SJSA1 (cell line): ENCODE measurements around the gene SLCO2A1. TPM values are rescaled to one million over a fixed set of nuclear protein-coding genes. Genes with fewer than 3 reads are reported as not detected.
"Not testable (repeated sequence)": the region's sequence is repeated elsewhere in the genome, so short reads cannot be mapped to it uniquely, and the experiment has no call there.

Experiments
- DNase-seq, 2 experiments: peaks; one replicate each; pipeline ENCODE4 v3.0.0-alpha.2; 2015 to 2020; ENCODE audit warnings: low spot score in 2 of 2, low read depth in 1 of 2
- H3K27ac ChIP-seq: fragments of 250-450 bp; sonication (Bioruptor Pico); 2 replicates; pipeline ENCODE4 v1.5.1; 2020; ENCODE audit warnings: mild to moderate bottlenecking, moderate library complexity
- H3K27me3 ChIP-seq: fragments of 250-450 bp; sonication (Bioruptor Pico); replicated peaks from 2 replicates; pipeline ENCODE4 v1.5.1; 2020; ENCODE audit warnings: mild to moderate bottlenecking, moderate library complexity
- H3K36me3 ChIP-seq: fragments of 250-450 bp; sonication (Bioruptor Pico); 2 replicates; pipeline ENCODE4 v1.5.1; 2020; ENCODE audit warnings: mild to moderate bottlenecking
- H3K4me1 ChIP-seq: fragments of 250-450 bp; sonication (Bioruptor Pico); replicated peaks from 2 replicates; pipeline ENCODE4 v1.6.1; 2021; ENCODE audit warnings: mild to moderate bottlenecking
- H3K4me3 ChIP-seq: fragments of 250-450 bp; sonication (Bioruptor Pico); 2 replicates; pipeline ENCODE4 v1.5.1; 2020; ENCODE audit warnings: mild to moderate bottlenecking
- H3K9me3 ChIP-seq: fragments of 250-450 bp; sonication (Bioruptor Pico); replicated peaks from 2 replicates; pipeline ENCODE4 v1.5.1; 2020; ENCODE audit warnings: mild to moderate bottlenecking
- total RNA-seq: library from RNA; depleted of rRNA; stranded (reverse); fragments of >200 nt; shearing (Covaris generic); gene quantifications from 2 replicates; pipeline ENCODE4 v1.2.3, GENCODE V29; 2014; rRNA removed

SLCO2A1 gene
- 0.16 TPM in 1 of 2 replicates, not detected in the other for total RNA-seq

GRCh38 chr3:134029734-134030378 is at the start of gene SLCO2A1:
TSS of gene SLCO2A1 (minus strand) at chr3:134029925. CDS start at chr3:134029802, 123 bp downstream.
- Histone ChIP-seq H3K9me3 (no peaks in the 10 kb centered on the region), H3K36me3 (0 out of 2 replicates have a peak, but pooled peaks cover 2% of the 10 kb centered on the region), H3K27me3 (peaks cover 15% of the 10 kb centered on the region), H3K27ac (no peak within 1 kb of the TSS), H3K4me3 (peak within 1 kb of the TSS; percentile 48), H3K4me1 (peaks cover 7% of the 10 kb centered on the region)
- no peak for DNase-seq

GRCh38 chr3:134079111-134079547 is 49.4 kb upstream of the SLCO2A1 start:
- no peak overlapping the region for H3K27ac ChIP-seq

GRCh38 chr3:134078169-134078831 is 48.6 kb upstream of the SLCO2A1 start:
- Histone ChIP-seq H3K36me3 (no peaks in the 10 kb centered on the region), H3K4me1 (no peaks in the 10 kb centered on the region), H3K4me3 (no peak overlapping the region), H3K27ac (no peak overlapping the region), H3K9me3 (no peaks in the 10 kb centered on the region), H3K27me3 (no peaks in the 10 kb centered on the region)
- no peak for DNase-seq

More at GRCh38 chr3:134079111-134079547, 49.4 kb upstream of the SLCO2A1 start:
- Histone ChIP-seq H3K36me3 (no peaks in the 10 kb centered on the region), H3K4me3 (no peak overlapping the region), H3K9me3 (no peaks in the 10 kb centered on the region), H3K4me1 (no peaks in the 10 kb centered on the region), H3K27me3 (no peaks in the 10 kb centered on the region)
- DNase-seq = no peak

- Histone ChIP-seq H3K4me1 (no peaks in the 10 kb centered on the region), H3K27me3 (no peaks in the 10 kb centered on the region), H3K36me3 (no peaks in the 10 kb centered on the region), H3K4me3 (no peak overlapping the region), H3K27ac (no peak overlapping the region), H3K9me3 (no peaks in the 10 kb centered on the region)
- peak in 1 of 2 experiments; percentile 21 for DNase-seq
Observed at GRCh38 chr3:134077649-134078161, 48.0 kb upstream of the SLCO2A1 start.

DNA sequence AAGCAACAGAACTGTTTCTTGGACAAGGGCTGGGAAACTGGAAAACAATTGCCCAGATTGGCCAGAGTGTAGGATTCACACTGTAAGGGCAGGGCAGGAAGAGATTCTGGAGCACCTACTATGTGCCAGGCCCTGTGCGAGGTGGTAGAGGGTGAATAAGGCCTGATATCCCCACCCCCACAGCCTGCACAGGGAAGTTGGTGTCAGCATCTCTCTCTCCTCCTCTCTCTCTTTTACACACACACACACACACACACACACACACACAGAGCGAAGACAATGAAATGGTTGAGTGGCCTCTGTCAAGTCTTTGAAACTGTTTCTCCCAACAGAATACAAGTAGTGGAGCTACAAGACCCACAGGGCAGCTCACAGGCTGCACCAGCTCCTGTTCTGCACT is 47.1 kb upstream of the SLCO2A1 start:
- Histone ChIP-seq H3K27me3 (no peaks in the 10 kb centered on the region), H3K4me3 (no peak overlapping the region), H3K4me1 (no peaks in the 10 kb centered on the region), H3K27ac (no peak overlapping the region), H3K9me3 (no peaks in the 10 kb centered on the region), H3K36me3 (no peaks in the 10 kb centered on the region)
- DNase-seq = peak in 1 of 2 experiments; percentile 9

DNA sequence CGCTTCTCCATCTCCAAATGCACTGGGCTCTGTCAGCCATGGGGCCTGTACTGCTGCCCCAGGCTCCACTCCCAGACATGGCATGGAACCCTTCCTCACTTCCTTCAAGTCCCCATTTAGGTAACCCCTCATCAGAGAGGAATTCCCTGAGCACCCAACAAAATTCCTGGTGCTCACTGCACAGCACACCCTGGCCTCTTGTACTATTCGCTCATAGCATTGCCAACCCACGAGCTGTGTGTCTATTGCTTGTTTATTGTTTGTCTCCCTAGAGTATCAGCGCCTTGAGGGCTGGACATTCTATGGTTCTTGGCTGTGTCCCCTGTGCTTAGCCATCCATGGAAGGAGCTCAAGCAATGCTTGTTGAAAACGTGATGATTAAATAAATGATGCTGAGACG is 46.1 kb upstream of the SLCO2A1 start:
- Histone ChIP-seq H3K27ac (no peak overlapping the region), H3K36me3 (no peaks in the 10 kb centered on the region), H3K4me1 (no peaks in the 10 kb centered on the region), H3K9me3 (no peaks in the 10 kb centered on the region), H3K27me3 (no peaks in the 10 kb centered on the region), H3K4me3 (no peak overlapping the region)
- DNase-seq = peak in 1 of 2 experiments; percentile 18

DNA sequence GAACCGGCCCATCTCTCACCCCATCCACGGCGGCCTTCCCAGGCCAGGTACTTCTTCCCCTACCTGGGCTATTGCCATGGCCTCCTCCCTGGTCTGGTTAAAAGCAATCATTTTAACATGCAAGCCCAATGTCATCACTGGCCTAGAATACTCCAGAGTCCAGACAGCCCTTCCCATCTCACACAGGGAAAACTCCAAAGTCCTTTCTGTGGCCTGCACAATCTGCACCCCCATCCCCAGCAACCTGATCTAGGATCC is 45.8 kb upstream of the SLCO2A1 start:
- DNase-seq = no peak

DNA sequence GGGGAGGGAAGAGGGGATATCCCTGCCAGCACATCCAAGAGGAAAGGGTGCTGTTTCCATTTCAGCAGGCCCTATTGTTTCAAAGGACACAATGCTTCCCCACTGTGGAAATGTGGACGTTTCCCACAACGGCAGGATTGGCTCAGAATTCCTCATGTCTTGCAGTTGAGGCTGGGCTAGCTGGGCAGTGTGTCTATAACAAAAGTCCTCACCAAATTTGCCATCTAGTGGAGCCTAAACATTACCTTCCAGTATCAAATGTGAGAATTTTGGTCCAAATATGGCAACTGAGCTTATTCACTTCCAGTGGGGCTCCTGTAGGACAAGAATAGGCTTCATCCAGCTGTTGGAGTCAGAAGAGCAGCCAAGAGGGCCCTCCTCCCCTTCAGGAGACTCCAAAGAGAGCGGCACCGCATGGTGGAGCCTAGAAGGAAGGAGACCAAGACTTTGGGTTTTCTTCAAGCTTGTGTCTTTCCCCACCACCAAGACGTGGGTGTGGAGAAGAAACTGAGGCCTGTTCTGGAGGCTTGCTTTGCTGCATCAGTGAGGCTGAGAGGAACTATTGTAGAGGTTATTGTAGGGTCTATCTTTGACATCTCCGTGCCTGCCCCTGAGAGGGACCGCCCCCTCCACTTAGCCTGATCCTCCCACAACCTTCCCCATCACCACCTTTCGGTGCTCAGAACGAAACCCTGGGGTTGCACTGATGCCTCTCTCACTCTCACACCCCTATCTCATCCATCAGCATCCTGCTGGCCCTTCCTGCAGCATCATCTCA is 45.3 kb upstream of the SLCO2A1 start:
- H3K4me1 ChIP-seq = no peaks in the 10 kb centered on the region
- H3K9me3 ChIP-seq = no peaks in the 10 kb centered on the region
- H3K27me3 ChIP-seq = no peaks in the 10 kb centered on the region
- H3K27ac ChIP-seq = no peak overlapping the region
- H3K4me3 ChIP-seq = no peak overlapping the region
- peak in 1 of 2 experiments; percentile 20 for DNase-seq
- no peaks in the 10 kb centered on the region for H3K36me3 ChIP-seq

More for the DNA sequence above, 45.8 kb upstream of the SLCO2A1 start:
- Histone ChIP-seq H3K27ac (no peak overlapping the region), H3K9me3 (no peaks in the 10 kb centered on the region), H3K4me3 (no peak overlapping the region), H3K27me3 (no peaks in the 10 kb centered on the region), H3K4me1 (no peaks in the 10 kb centered on the region), H3K36me3 (no peaks in the 10 kb centered on the region)

- peak in 1 of 2 experiments; percentile 17 for DNase-seq
- H3K36me3 ChIP-seq = no peaks in the 10 kb centered on the region
- no peaks in the 10 kb centered on the region for H3K27me3 ChIP-seq
- H3K4me1 ChIP-seq = no peaks in the 10 kb centered on the region
- H3K27ac ChIP-seq = no peak overlapping the region
- H3K9me3 ChIP-seq = no peaks in the 10 kb centered on the region
- H3K4me3 ChIP-seq = no peak overlapping the region
Observed at GRCh38 chr3:134074001-134074789, 44.5 kb upstream of the SLCO2A1 start.

- no peaks in the 10 kb centered on the region for H3K36me3 ChIP-seq
- H3K9me3 ChIP-seq = no peaks in the 10 kb centered on the region
- H3K4me3 ChIP-seq = no peak overlapping the region
- no peaks in the 10 kb centered on the region for H3K27me3 ChIP-seq
- no peak overlapping the region for H3K27ac ChIP-seq
- H3K4me1 ChIP-seq = no peaks in the 10 kb centered on the region
- DNase-seq = peak in 1 of 2 experiments; percentile 7
Observed at GRCh38 chr3:134073583-134073945, 43.8 kb upstream of the SLCO2A1 start.

DNA sequence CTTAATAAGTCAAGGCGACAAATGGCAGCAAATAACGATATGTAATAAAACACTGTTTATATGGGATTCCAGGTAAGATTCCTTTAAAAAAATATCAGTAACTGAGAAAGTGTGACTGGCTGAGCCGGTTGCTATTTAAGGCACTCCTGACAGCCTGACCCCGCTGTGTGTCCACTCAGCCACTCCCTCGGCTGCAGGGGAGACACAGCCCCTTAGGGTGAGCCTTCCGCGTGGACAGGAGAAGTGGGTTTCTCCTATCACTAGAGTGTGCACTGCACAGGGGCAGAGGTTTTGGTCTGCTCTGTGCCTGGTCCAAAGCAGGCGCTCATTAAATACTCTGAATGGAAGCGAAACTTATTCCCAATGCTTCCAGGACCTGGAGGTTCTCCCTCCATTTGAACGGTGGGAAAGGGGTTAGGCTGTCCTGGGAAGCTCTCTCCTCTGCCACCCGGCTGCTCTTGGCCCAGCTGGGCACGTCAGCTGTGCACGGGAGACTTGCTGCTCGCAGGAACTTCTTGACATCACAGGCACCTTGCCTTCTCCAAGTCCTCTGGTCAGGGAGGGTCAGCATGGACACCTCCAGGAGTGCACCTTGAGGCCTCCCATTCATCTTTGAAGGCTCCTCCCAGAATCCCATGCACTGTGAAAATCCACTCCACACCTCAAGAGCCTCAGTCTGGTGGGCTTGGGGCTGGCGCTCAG is 43.3 kb upstream of the SLCO2A1 start:
- H3K4me1 ChIP-seq = no peaks in the 10 kb centered on the region
- H3K36me3 ChIP-seq = no peaks in the 10 kb centered on the region
- no peaks in the 10 kb centered on the region for H3K9me3 ChIP-seq
- no peak overlapping the region for H3K4me3 ChIP-seq
- DNase-seq = peak in 1 of 2 experiments; percentile 18
- no peak overlapping the region for H3K27ac ChIP-seq
- H3K27me3 ChIP-seq = no peaks in the 10 kb centered on the region

- H3K36me3 ChIP-seq, H3K27ac ChIP-seq, DNase-seq, H3K9me3 ChIP-seq, H3K4me1 ChIP-seq, H3K4me3 ChIP-seq, H3K27me3 ChIP-seq: not testable (repeated sequence)
Observed at GRCh38 chr3:134070281-134070680, 40.6 kb upstream of the SLCO2A1 start.

GRCh38 chr3:134068429-134068828 is 38.7 kb upstream of the SLCO2A1 start:
- Histone ChIP-seq H3K9me3 (no peaks in the 10 kb centered on the region), H3K4me1 (no peaks in the 10 kb centered on the region; the same call in 1 of the 2 replicates), H3K27me3 (no peaks in the 10 kb centered on the region), H3K27ac (no peak overlapping the region), H3K4me3 (no peak overlapping the region), H3K36me3 (no peaks in the 10 kb centered on the region)
- peak in 1 of 2 experiments; percentile 15 for DNase-seq
